K562 (cell line): ENCODE measurements around the gene KYAT1. TPM values are rescaled to one million over a fixed set of nuclear protein-coding genes. Genes with fewer than 3 reads are reported as not detected.

ENCODE experiments used
- ATAC-seq: fragments of 200-7000 bp; cut with Tn5 transposase; 3 replicates; pipeline ENCODE4 v1.9.1; 2020; ENCODE audit warnings: moderate library complexity
- BruUV-seq: library from RNA; stranded (reverse); fragments of 400-500 nt; replicated peaks from 2 replicates; lab custom pipeline; 2021; lab: Mats Ljungman, UMichigan
- CTCF ChIA-PET: fragments of 300-600 bp; formaldehyde crosslinking; extraction: SDS; loops from one replicate; lab custom pipeline; 2021; ENCODE audit warnings: low intra/inter-chr PET ratio; lab: Yijun Ruan, JAX
- POLR2A ChIA-PET: fragments of 300-600, 350-650 bp; sonication (Branson Sonifier 250); formaldehyde crosslinking; extraction: SDS; loops from one replicate; lab custom pipeline; 2021; ENCODE audit warnings: antibody characterized with exemption, inconsistent platforms; lab: Yijun Ruan, JAX
- DNase-seq, 4 experiments: peaks; one replicate each; pipeline versions ENCODE4 v3.0.0 to v3.0.0-alpha.2; 2011 to 2018; ENCODE audit warnings: low spot score in 3 of 4, mixed read lengths in 3 of 4; ENCODE audit errors: extremely low read depth in 1 of 4
- FAIRE-seq: peaks from 2 replicates; lab custom pipeline; 2011; peaks lifted over from hg19 to GRCh38; lab: Jason Lieb, UNC
- H2AFZ ChIP-seq: 2 replicates; pipeline ENCODE4 v1.6.0; 2011; ENCODE audit warnings: low read depth, low read length, control low read depth, inconsistent platforms
- H3K27ac ChIP-seq: fragments of 200-600 bp; 3 replicates; pipeline ENCODE4 v1.8.0; 2011; ENCODE audit warnings: low read depth, mild to moderate bottlenecking, control low read depth, inconsistent platforms, low read length, moderate library complexity, mixed read lengths; ENCODE audit errors: extremely low read depth
- H3K27me3 ChIP-seq, 2 experiments: fragments of 300-600 bp in 1 of 2; 2 replicates in 1 of 2; 3 replicates in 1 of 2; pipeline versions ENCODE4 v1.6.0 to v1.8.0; 2011; ENCODE audit warnings: inconsistent platforms in 2 of 2, low read length in 2 of 2, mild to moderate bottlenecking in 1 of 2, mixed read lengths in 1 of 2, moderate library complexity in 1 of 2; ENCODE audit not compliant: control insufficient read depth in 2 of 2, insufficient read depth in 2 of 2
- H3K36me3 ChIP-seq: fragments of 300-600 bp; 3 replicates; pipeline ENCODE4 v1.8.0; 2011; ENCODE audit warnings: mild to moderate bottlenecking, low read length, inconsistent platforms; ENCODE audit not compliant: control insufficient read depth, insufficient read depth
- H3K4me1 ChIP-seq, 2 experiments: fragments of 200-600 bp in 1 of 2; replicated peaks in 1 of 2; 2 replicates in 1 of 2; 3 replicates in 1 of 2; pipeline versions ENCODE4 v1.5.1 to v1.8.0; 2011; ENCODE audit warnings: inconsistent platforms in 2 of 2, low read length in 2 of 2, mild to moderate bottlenecking in 1 of 2, mixed read lengths in 1 of 2, moderate library complexity in 1 of 2; ENCODE audit not compliant: control insufficient read depth in 2 of 2, insufficient read depth in 2 of 2
- H3K4me2 ChIP-seq: 2 replicates; pipeline ENCODE4 v1.6.1; 2011; ENCODE audit warnings: low read length, control low read depth, inconsistent platforms, mixed read lengths; ENCODE audit not compliant: insufficient read depth
- H3K4me3 ChIP-seq: fragments of 200-600 bp; sonication (generic), shearing (Covaris generic); 2 replicates; pipeline ENCODE4 v1.5.1; 2016; ENCODE audit warnings: control low read depth, inconsistent platforms
- H3K79me2 ChIP-seq: fragments of 200-600 bp; 3 replicates; pipeline ENCODE4 v1.8.0; 2011; ENCODE audit warnings: low read length, inconsistent platforms; ENCODE audit not compliant: control insufficient read depth, insufficient read depth
- H3K9ac ChIP-seq, 2 experiments: 2 replicates each; pipeline versions ENCODE4 v1.6.0 to v1.6.1; 2011; ENCODE audit warnings: low read depth in 2 of 2, low read length in 2 of 2, control low read depth in 1 of 2, inconsistent platforms in 1 of 2, mild to moderate bottlenecking in 1 of 2, mixed read lengths in 1 of 2; ENCODE audit not compliant: insufficient read depth in 1 of 2
- H3K9me1 ChIP-seq: one replicate; pipeline ENCODE4 v1.6.0; 2011; ENCODE audit warnings: inconsistent platforms, mild to moderate bottlenecking, low read length, moderate library complexity; ENCODE audit not compliant: control insufficient read depth, insufficient read depth
- H3K9me3 ChIP-seq: replicated peaks from 2 replicates; pipeline ENCODE4 v1.5.1; 2011; ENCODE audit warnings: low read depth, low read length, inconsistent platforms; ENCODE audit not compliant: control insufficient read depth, insufficient read depth
- H4K20me1 ChIP-seq: replicated peaks from 2 replicates; pipeline ENCODE4 v1.6.1; 2011; ENCODE audit warnings: low read length, inconsistent platforms, mixed read lengths; ENCODE audit not compliant: control insufficient read depth, insufficient read depth
- POLR2G ChIP-seq: fragments of 200-400 bp; formaldehyde crosslinking; IDR thresholded peaks from 2 replicates; pipeline ENCODE4 v1.6.1; 2017; ENCODE audit warnings: low read depth, mild to moderate bottlenecking, antibody characterized with exemption, low read length, moderate library complexity
- WGBS: fragments of 100-300 bp; shearing (Covaris generic); methylation state at CpG from one replicate; pipeline ENCODE4 v1.1.6; 2016; ENCODE audit warnings: low coverage, mixed read lengths; ENCODE audit not compliant: insufficient coverage; ENCODE audit errors: missing lambda C conversion rate; 5-methylcytosine and 5-hydroxymethylcytosine counted together
- in situ Hi-C: fragments of 300-500 bp; cut with MboI; formaldehyde crosslinking; loops from 4 replicates; pipeline ENCODE4 v1.15.0; 2018; ENCODE audit warnings: inconsistent platforms, mixed read lengths
- intact Hi-C: fragments of 100-400 bp; cut with micrococcal nuclease; formaldehyde crosslinking; loops from 2 replicates; pipeline ENCODE4 v1.14.2; 2022
- polyA plus RNA-seq, 8 experiments: library from polyadenylated mRNA; depleted of rRNA in 4 of 8; stranded (reverse) in 5 of 8; unstranded in 3 of 8; fragments of >200 nt; fragmentation: Nextera tagmentation in 2 of 8; fragmentation: Illumina TruSeq in 1 of 8; extraction: Ambion mirVana in 2 of 8; extraction: Trizol in 1 of 8; gene quantifications; 2 replicates each; pipeline versions ENCODE4 v1.2.1 to v1.2.3, GENCODE V29; 2011 to 2014; ENCODE audit warnings: inconsistent platforms in 1 of 8, missing spikeins in 1 of 8
- total RNA-seq, 7 experiments: library from RNA; depleted of rRNA in 6 of 7; stranded (reverse); fragments of >200 nt in 6 of 7; fragmentation: Illumina TruSeq in 2 of 7; extraction: Trizol in 2 of 7; gene quantifications; 2 replicates each; pipeline versions ENCODE4 v1.2.1 to v1.2.3, GENCODE V29; 2011 to 2021; ENCODE audit warnings: low replicate concordance in 1 of 7
- TF ChIP-seq, protein P1 (sequence below): fragments of 200-600 bp; sonication (generic); IDR thresholded peaks from one replicate; pipeline ENCODE4 v1.6.1; 2012; ENCODE audit warnings: mild to moderate bottlenecking, low read depth, low read length, inconsistent platforms

The KYAT1 gene
- total and polyA plus RNA-seq, 9 of the 15 experiments (the other 6 are each of a cell fraction or from before 2014, with no cell fraction given): 6.4 to 16.8 (median 11.1) TPM

DNA sequence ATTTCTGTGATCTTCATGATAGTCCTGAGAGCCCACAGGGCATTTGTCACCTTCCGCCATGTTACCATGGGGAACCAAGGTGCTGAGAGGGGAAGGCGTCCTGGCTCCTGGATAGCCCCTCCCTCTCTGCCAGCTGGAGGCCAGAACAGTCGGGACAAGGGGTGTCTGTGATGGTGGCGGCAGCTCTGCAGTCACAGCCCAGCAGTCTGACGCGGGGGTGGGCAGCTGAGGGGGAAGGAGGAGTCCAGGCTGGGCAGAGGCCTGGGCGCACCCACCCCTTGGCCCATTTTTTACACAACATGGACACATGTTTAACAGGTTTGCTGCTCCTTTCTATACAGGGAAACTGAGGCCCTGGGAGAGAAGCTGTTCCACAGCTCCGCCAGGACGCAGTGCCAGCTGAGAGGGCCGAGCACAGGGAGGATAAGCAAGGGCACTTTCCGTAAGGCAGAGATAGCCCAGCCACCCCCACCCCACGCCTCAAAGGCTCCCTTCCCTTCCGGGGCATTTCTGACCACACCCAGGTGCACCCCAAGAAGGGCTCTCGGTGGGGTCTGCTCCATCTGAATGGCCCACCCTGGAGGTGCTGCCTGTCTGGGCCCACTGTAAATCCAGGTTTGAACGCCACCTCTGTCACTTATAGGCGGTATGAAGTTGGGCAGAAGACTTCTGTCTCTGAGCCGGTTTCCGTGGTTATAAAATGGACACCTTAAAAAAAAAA lies 17.3 kb upstream of the KYAT1 start:
- Histone ChIP-seq H3K9ac (peak overlapping the region in 1 of 2 experiments; percentile 3; a peak in 1 of 4 replicates), H3K4me1 (peaks cover 0 to 25% of the 10 kb centered on the region in 2 experiments; a peak in 1 of 5 replicates)

More for the DNA sequence above, 17.3 kb upstream of the KYAT1 start:
- H3K9me3 ChIP-seq: no peaks in the 10 kb centered on the region
- H3K36me3 ChIP-seq: peaks cover 29% of the 10 kb centered on the region; the same call in 2 of the 3 replicates
- ATAC-seq: no peak
- no peak overlapping the region for H3K4me3 ChIP-seq
- no peak for FAIRE-seq
- WGBS: 85% methylated on average over 5 of the region's 18 CpGs
- H3K27ac ChIP-seq: no peak overlapping the region
- in situ Hi-C loops: no loop called here
- no TSS peak for BruUV-seq
- H3K27me3 ChIP-seq: no peaks in the 10 kb centered on the region
- intact Hi-C loops: no loop called here
- H2AFZ ChIP-seq: no peak overlapping the region
- TF ChIP-seq, protein P1, sequence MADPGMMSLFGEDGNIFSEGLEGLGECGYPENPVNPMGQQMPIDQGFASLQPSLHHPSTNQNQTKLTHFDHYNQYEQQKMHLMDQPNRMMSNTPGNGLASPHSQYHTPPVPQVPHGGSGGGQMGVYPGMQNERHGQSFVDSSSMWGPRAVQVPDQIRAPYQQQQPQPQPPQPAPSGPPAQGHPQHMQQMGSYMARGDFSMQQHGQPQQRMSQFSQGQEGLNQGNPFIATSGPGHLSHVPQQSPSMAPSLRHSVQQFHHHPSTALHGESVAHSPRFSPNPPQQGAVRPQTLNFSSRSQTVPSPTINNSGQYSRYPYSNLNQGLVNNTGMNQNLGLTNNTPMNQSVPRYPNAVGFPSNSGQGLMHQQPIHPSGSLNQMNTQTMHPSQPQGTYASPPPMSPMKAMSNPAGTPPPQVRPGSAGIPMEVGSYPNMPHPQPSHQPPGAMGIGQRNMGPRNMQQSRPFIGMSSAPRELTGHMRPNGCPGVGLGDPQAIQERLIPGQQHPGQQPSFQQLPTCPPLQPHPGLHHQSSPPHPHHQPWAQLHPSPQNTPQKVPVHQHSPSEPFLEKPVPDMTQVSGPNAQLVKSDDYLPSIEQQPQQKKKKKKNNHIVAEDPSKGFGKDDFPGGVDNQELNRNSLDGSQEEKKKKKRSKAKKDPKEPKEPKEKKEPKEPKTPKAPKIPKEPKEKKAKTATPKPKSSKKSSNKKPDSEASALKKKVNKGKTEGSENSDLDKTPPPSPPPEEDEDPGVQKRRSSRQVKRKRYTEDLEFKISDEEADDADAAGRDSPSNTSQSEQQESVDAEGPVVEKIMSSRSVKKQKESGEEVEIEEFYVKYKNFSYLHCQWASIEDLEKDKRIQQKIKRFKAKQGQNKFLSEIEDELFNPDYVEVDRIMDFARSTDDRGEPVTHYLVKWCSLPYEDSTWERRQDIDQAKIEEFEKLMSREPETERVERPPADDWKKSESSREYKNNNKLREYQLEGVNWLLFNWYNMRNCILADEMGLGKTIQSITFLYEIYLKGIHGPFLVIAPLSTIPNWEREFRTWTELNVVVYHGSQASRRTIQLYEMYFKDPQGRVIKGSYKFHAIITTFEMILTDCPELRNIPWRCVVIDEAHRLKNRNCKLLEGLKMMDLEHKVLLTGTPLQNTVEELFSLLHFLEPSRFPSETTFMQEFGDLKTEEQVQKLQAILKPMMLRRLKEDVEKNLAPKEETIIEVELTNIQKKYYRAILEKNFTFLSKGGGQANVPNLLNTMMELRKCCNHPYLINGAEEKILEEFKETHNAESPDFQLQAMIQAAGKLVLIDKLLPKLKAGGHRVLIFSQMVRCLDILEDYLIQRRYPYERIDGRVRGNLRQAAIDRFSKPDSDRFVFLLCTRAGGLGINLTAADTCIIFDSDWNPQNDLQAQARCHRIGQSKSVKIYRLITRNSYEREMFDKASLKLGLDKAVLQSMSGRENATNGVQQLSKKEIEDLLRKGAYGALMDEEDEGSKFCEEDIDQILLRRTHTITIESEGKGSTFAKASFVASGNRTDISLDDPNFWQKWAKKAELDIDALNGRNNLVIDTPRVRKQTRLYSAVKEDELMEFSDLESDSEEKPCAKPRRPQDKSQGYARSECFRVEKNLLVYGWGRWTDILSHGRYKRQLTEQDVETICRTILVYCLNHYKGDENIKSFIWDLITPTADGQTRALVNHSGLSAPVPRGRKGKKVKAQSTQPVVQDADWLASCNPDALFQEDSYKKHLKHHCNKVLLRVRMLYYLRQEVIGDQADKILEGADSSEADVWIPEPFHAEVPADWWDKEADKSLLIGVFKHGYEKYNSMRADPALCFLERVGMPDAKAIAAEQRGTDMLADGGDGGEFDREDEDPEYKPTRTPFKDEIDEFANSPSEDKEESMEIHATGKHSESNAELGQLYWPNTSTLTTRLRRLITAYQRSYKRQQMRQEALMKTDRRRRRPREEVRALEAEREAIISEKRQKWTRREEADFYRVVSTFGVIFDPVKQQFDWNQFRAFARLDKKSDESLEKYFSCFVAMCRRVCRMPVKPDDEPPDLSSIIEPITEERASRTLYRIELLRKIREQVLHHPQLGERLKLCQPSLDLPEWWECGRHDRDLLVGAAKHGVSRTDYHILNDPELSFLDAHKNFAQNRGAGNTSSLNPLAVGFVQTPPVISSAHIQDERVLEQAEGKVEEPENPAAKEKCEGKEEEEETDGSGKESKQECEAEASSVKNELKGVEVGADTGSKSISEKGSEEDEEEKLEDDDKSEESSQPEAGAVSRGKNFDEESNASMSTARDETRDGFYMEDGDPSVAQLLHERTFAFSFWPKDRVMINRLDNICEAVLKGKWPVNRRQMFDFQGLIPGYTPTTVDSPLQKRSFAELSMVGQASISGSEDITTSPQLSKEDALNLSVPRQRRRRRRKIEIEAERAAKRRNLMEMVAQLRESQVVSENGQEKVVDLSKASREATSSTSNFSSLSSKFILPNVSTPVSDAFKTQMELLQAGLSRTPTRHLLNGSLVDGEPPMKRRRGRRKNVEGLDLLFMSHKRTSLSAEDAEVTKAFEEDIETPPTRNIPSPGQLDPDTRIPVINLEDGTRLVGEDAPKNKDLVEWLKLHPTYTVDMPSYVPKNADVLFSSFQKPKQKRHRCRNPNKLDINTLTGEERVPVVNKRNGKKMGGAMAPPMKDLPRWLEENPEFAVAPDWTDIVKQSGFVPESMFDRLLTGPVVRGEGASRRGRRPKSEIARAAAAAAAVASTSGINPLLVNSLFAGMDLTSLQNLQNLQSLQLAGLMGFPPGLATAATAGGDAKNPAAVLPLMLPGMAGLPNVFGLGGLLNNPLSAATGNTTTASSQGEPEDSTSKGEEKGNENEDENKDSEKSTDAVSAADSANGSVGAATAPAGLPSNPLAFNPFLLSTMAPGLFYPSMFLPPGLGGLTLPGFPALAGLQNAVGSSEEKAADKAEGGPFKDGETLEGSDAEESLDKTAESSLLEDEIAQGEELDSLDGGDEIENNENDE: no peak
- TF ChIP-seq POLR2G: 0 out of 2 replicates have a peak, but pooled peaks have one; percentile 18
- no peaks in the 10 kb centered on the region; the same call in 1 of the 2 replicates for H4K20me1 ChIP-seq
- ChIA-PET CTCF (no interaction called here), POLR2A (interaction anchor here (0.6 kb wide), 1 partner anchor 37 kb away, joined by 3 read pairs; no protein-coding TSS in a partner anchor)
- no peaks in the 10 kb centered on the region for H3K9me1 ChIP-seq
- no peak overlapping the region for H3K4me2 ChIP-seq
- no peak for DNase-seq
- H3K79me2 ChIP-seq: no peaks in the 10 kb centered on the region
